Common myeloid progenitor, CD34-positive (primary cell): ENCODE data around the gene RAB44.

Source experiments
- CTCF ChIA-PET: fragments of 350-600 bp; sonication (Branson Sonifier 250); formaldehyde crosslinking; loops from one replicate; lab custom pipeline; 2021; ENCODE audit warnings: antibody characterized with exemption; lab: Charles Lee
- POLR2A ChIA-PET: fragments of 350-600 bp; sonication (Branson Sonifier 250); formaldehyde crosslinking; loops from one replicate; lab custom pipeline; 2021; ENCODE audit warnings: antibody characterized with exemption; lab: Charles Lee
- DNase-seq, 3 donors: peaks; one replicate each; pipeline versions ENCODE4 v3.0.0 to v3.0.0-alpha.2; 2013
- H3K27ac ChIP-seq, 2 experiments: 1 replicate in 1 of 2; 2 replicates in 1 of 2; pipeline ENCODE4 v1.7.0; 2013; ENCODE audit warnings: inconsistent platforms in 2 of 2, low read length in 2 of 2, mild to moderate bottlenecking in 2 of 2, low read depth in 1 of 2, moderate library complexity in 1 of 2; ENCODE audit not compliant: severe bottlenecking in 2 of 2, insufficient read depth in 1 of 2, poor library complexity in 1 of 2
- H3K27me3 ChIP-seq, 5 experiments: replicated peaks in 2 of 5; 1 replicate in 3 of 5; 2 replicates in 2 of 5; pipeline versions ENCODE4 v1.6.1 to v1.7.0; 2013; ENCODE audit warnings: low read length in 4 of 5, mild to moderate bottlenecking in 2 of 5, moderate library complexity in 2 of 5, inconsistent platforms in 1 of 5; ENCODE audit not compliant: insufficient read depth in 5 of 5, control insufficient read depth in 4 of 5
- H3K36me3 ChIP-seq, 4 experiments: 1 replicate in 2 of 4; 2 replicates in 2 of 4; pipeline versions ENCODE4 v1.6.1 to v1.7.0; 2013; ENCODE audit warnings: low read length in 3 of 4, control low read depth in 1 of 4, mild to moderate bottlenecking in 1 of 4; ENCODE audit not compliant: control insufficient read depth in 4 of 4, insufficient read depth in 4 of 4
- H3K4me1 ChIP-seq, 4 experiments: 1 replicate in 3 of 4; 2 replicates in 1 of 4; pipeline versions ENCODE4 v1.6.1 to v1.7.1; 2013; ENCODE audit warnings: low read length in 3 of 4, mild to moderate bottlenecking in 3 of 4, control low read depth in 1 of 4, inconsistent platforms in 1 of 4, moderate library complexity in 1 of 4; ENCODE audit not compliant: control insufficient read depth in 4 of 4, insufficient read depth in 4 of 4; ENCODE audit errors: control extremely low read depth in 1 of 4
- H3K4me3 ChIP-seq, 7 experiments: 1 replicate in 4 of 7; 2 replicates in 3 of 7; pipeline versions ENCODE4 v1.5.1 to v1.7.0; 2013; ENCODE audit warnings: mild to moderate bottlenecking in 7 of 7, low read length in 6 of 7, moderate library complexity in 6 of 7, inconsistent platforms in 2 of 7, low read depth in 2 of 7, control low read depth in 1 of 7; ENCODE audit not compliant: insufficient read depth in 4 of 7, control insufficient read depth in 1 of 7; ENCODE audit errors: extremely low read depth in 1 of 7
- H3K9me3 ChIP-seq, 5 experiments: 1 replicate in 4 of 5; 2 replicates in 1 of 5; pipeline versions ENCODE4 v1.6.1 to v1.7.1; 2013; ENCODE audit warnings: low read length in 4 of 5, mild to moderate bottlenecking in 2 of 5, inconsistent platforms in 1 of 5, low read depth in 1 of 5, moderate library complexity in 1 of 5; ENCODE audit not compliant: control insufficient read depth in 4 of 5, insufficient read depth in 2 of 5; ENCODE audit errors: control extremely low read depth in 1 of 5
- WGBS: methylation state at CpG from one replicate; pipeline ENCODE4 v1.1.5; 2013; ENCODE audit not compliant: insufficient coverage; 5-methylcytosine and 5-hydroxymethylcytosine counted together

The RAB44 gene

GRCh38 chr6:36766399-36766945 lies 68.8 kb downstream of the RAB44 start:
- H3K9me3 ChIP-seq, result no peaks in the 10 kb centered on the region
- peaks cover 5 to 30% (median 22%) of the 10 kb centered on the region in 4 experiments for H3K4me1 ChIP-seq
- no peak overlapping the region for H3K27ac ChIP-seq
- H3K4me3 ChIP-seq, result no peak overlapping the region
- no peaks in the 10 kb centered on the region for H3K36me3 ChIP-seq
- WGBS, result 73% methylated on average over 5 of the region's 10 CpGs
- DNase-seq, result peak in 2 of 3 donors; percentile 42 to 44
- no peaks in the 10 kb centered on the region for H3K27me3 ChIP-seq
- CTCF ChIA-PET, result interaction anchor here (0.6 to 7.7 kb wide), 37 partner anchors 7 to 444 kb away, joined by 3 to 189 read pairs (median 4); partner anchors contain the start of genes C6orf89 and PPIL1
- POLR2A ChIA-PET, result interaction anchor here (0.7 kb wide), 1 partner anchor 188 kb away, joined by 3 read pairs; the partner anchor contains the start of gene PI16

- Histone ChIP-seq H3K27ac (no peak overlapping the region), H3K4me3 (peak overlapping the region in 2 of 7 experiments; percentile 5 to 20), H3K4me1 (peaks cover 5 to 40% (median 22%) of the 10 kb centered on the region in 4 experiments), H3K36me3 (no peaks in the 10 kb centered on the region), H3K9me3 (no peaks in the 10 kb centered on the region), H3K27me3 (no peaks in the 10 kb centered on the region)
- no peak for DNase-seq
- WGBS, result 48% methylated on average over 6 of the region's 7 CpGs
- ChIA-PET CTCF (interaction anchor here (1.0 to 7.7 kb wide), 16 partner anchors 10 to 439 kb away, joined by 3 to 189 read pairs (median 4); no protein-coding TSS in a partner anchor), POLR2A (interaction anchor here (0.7 to 0.8 kb wide), 2 partner anchors 12 to 116 kb away, joined by 3 read pairs; partner anchors contain the start of gene C6orf89)
Observed at GRCh38 chr6:36769183-36769675, 71.6 kb downstream of the RAB44 start.

- POLR2A ChIA-PET, result interaction anchor here (0.7 to 0.8 kb wide), 2 partner anchors 11 to 116 kb away, joined by 3 read pairs; partner anchors contain the start of gene C6orf89
- peak overlapping the region in 1 of 7 experiments; percentile 20 for H3K4me3 ChIP-seq
- no peak overlapping the region for H3K27ac ChIP-seq
- WGBS, result 36% methylated on average over 18 of the region's 18 CpGs
- no peaks in the 10 kb centered on the region for H3K9me3 ChIP-seq
- CTCF ChIA-PET, result interaction anchor here (0.6 to 7.7 kb wide), 14 partner anchors 10 to 440 kb away, joined by 3 to 189 read pairs (median 4); no protein-coding TSS in a partner anchor
- peaks cover 5 to 40% (median 22%) of the 10 kb centered on the region in 4 experiments for H3K4me1 ChIP-seq
- DNase-seq, result peak in 2 of 3 donors; percentile 35 to 36
- H3K27me3 ChIP-seq, result no peaks in the 10 kb centered on the region
- H3K36me3 ChIP-seq, result no peaks in the 10 kb centered on the region
Observed at GRCh38 chr6:36769676-36770499, 72.3 kb downstream of the RAB44 start.

- POLR2A ChIA-PET, result no interaction called here
- CTCF ChIA-PET, result interaction anchor here (1.2 to 7.7 kb wide), 4 partner anchors 12 to 248 kb away, joined by 3 to 53 read pairs (median 9); no protein-coding TSS in a partner anchor
- peak in 1 of 3 donors; percentile 16 for DNase-seq
- no peak overlapping the region for H3K4me3 ChIP-seq
- 100% methylated on average over 2 of the region's 2 CpGs for WGBS
- no peak overlapping the region for H3K27ac ChIP-seq
- H3K27me3 ChIP-seq, result peaks cover 0 to 3% (median 0%) of the 10 kb centered on the region in 5 experiments
- H3K4me1 ChIP-seq, result peaks cover 5 to 40% (median 19%) of the 10 kb centered on the region in 4 experiments
- H3K36me3 ChIP-seq, result no peaks in the 10 kb centered on the region
- no peaks in the 10 kb centered on the region for H3K9me3 ChIP-seq
Observed at GRCh38 chr6:36771145-36771544, 73.5 kb downstream of the RAB44 start.

GRCh38 chr6:36772397-36772796 lies 74.8 kb downstream of the RAB44 start:
- Histone ChIP-seq H3K27ac (no peak overlapping the region), H3K36me3 (no peaks in the 10 kb centered on the region), H3K9me3 (no peaks in the 10 kb centered on the region), H3K4me3 (no peak overlapping the region), H3K27me3 (peaks cover 0 to 5% (median 0%) of the 10 kb centered on the region in 5 experiments), H3K4me1 (peaks cover 5 to 40% (median 19%) of the 10 kb centered on the region in 4 experiments)
- peak in 1 of 3 donors; percentile 20 for DNase-seq
- 89% methylated on average over 7 of the region's 8 CpGs for WGBS
- POLR2A ChIA-PET, result no interaction called here
- CTCF ChIA-PET, result interaction anchor here (0.7 to 7.7 kb wide), 3 partner anchors 13 to 246 kb away, joined by 3 to 53 read pairs (median 14); no protein-coding TSS in a partner anchor

- 100% methylated on average over 3 of the region's 5 CpGs for WGBS
- Histone ChIP-seq H3K27ac (no peak overlapping the region), H3K4me1 (peaks cover 5 to 39% (median 8%) of the 10 kb centered on the region in 4 experiments), H3K4me3 (no peak overlapping the region), H3K36me3 (no peaks in the 10 kb centered on the region), H3K9me3 (no peaks in the 10 kb centered on the region), H3K27me3 (peaks cover 0 to 5% (median 0%) of the 10 kb centered on the region in 5 experiments)
- ChIA-PET CTCF (interaction anchor here (0.7 to 1.5 kb wide), 5 partner anchors 8 to 102 kb away, joined by 3 to 6 read pairs (median 4); no protein-coding TSS in a partner anchor), POLR2A (no interaction called here)
- no peak for DNase-seq
Observed at GRCh38 chr6:36774331-36774730, 76.7 kb downstream of the RAB44 start.
